GM12878 (cell line): ENCODE data around the gene FAM89B. TPM values are rescaled to one million over a fixed set of nuclear protein-coding genes. Genes with fewer than 3 reads are reported as not detected.
A peak's percentile ranks its signal among the peaks of the same experiment; 100 is the strongest.

Experiments used
- BHLHE40 ChIP-seq, 2 experiments: fragments of 450-650 bp in 1 of 2; IDR thresholded peaks; 2 replicates each; pipeline ENCODE4 v1.6.1; 2011 to 2017; ENCODE audit warnings: low read depth in 2 of 2, borderline replicate concordance in 1 of 2, improper control_type of control experiment in 1 of 2, low read length in 1 of 2, mild to moderate bottlenecking in 1 of 2
- CBX5 ChIP-seq: sonication (generic); IDR thresholded peaks from 2 replicates; pipeline ENCODE4 v1.6.1; 2016; ENCODE audit warnings: low read depth, moderate library complexity, mild to moderate bottlenecking, inconsistent platforms
- FOXM1 ChIP-seq: IDR thresholded peaks from 2 replicates; pipeline ENCODE4 v1.6.1; 2012; ENCODE audit warnings: low read depth, mild to moderate bottlenecking, inconsistent platforms, low read length, moderate library complexity
- HDAC6 ChIP-seq: fragments of 200-600 bp; sonication (generic); IDR thresholded peaks from one replicate; pipeline ENCODE4 v1.8.0; 2017; ENCODE audit warnings: antibody characterized with exemption; ENCODE audit not compliant: unreplicated experiment
- HDGF ChIP-seq: fragments of 450-650 bp; IDR thresholded peaks from 2 replicates; pipeline ENCODE4 v1.6.1; 2016; ENCODE audit warnings: antibody characterized with exemption
- JUND ChIP-seq: IDR thresholded peaks from 2 replicates; pipeline ENCODE4 v1.6.1; 2012; ENCODE audit warnings: low read depth, mild to moderate bottlenecking, low read length, improper control_type of control experiment, moderate library complexity
- MEF2A ChIP-seq: IDR thresholded peaks from 2 replicates; pipeline ENCODE4 v1.6.1; 2011; ENCODE audit warnings: low read depth, mild to moderate bottlenecking, low read length, moderate library complexity; ENCODE audit not compliant: insufficient read depth
- PAX5 ChIP-seq: IDR thresholded peaks from 2 replicates; pipeline ENCODE4 v1.6.1; 2011; ENCODE audit warnings: low read depth, low read length, borderline replicate concordance
- PKNOX1 ChIP-seq: fragments of 450-650 bp; IDR thresholded peaks from 2 replicates; pipeline ENCODE4 v1.6.1; 2016; ENCODE audit warnings: mild to moderate bottlenecking
- RAD21 ChIP-seq: IDR thresholded peaks from 2 replicates; pipeline ENCODE4 v1.6.1; 2011; ENCODE audit warnings: mild to moderate bottlenecking, low read depth, low read length, moderate library complexity; ENCODE audit not compliant: insufficient read depth
- RFX5 ChIP-seq: IDR thresholded peaks from 2 replicates; pipeline ENCODE4 v1.6.1; 2011; ENCODE audit warnings: low read depth, low read length, improper control_type of control experiment
- SMAD5 ChIP-seq: IDR thresholded peaks from 2 replicates; pipeline ENCODE4 v1.6.1; 2016; ENCODE audit warnings: antibody characterized with exemption, low read depth
- ZBTB11 ChIP-seq: fragments of 450-650 bp; formaldehyde crosslinking; IDR thresholded peaks from 2 replicates; pipeline ENCODE4 v1.5.0; 2022; ENCODE audit warnings: mild to moderate bottlenecking, missing genetic modification characterization
- polyA plus RNA-seq, 11 experiments: library from polyadenylated mRNA; depleted of rRNA in 4 of 11; unstranded in 6 of 11; stranded (reverse) in 5 of 11; fragments of >200 nt; fragmentation: Nextera tagmentation in 4 of 11; fragmentation: Illumina TruSeq in 1 of 11; extraction: Ambion mirVana in 4 of 11; extraction: Trizol in 1 of 11; gene quantifications; 1 replicate in 1 of 11; 2 replicates in 10 of 11; pipeline versions ENCODE4 v1.2.1 to v1.2.3, GENCODE V29; 2011 to 2016; ENCODE audit warnings: inconsistent platforms in 2 of 11, missing spikeins in 2 of 11, low read depth in 1 of 11
- total RNA-seq, 4 experiments: library from RNA; depleted of rRNA in 3 of 4; stranded (reverse); fragments of >200 nt in 3 of 4; fragmentation: Illumina TruSeq in 1 of 4; extraction: Trizol in 1 of 4; gene quantifications; 2 replicates each; pipeline versions ENCODE4 v1.2.1 to v1.2.3, GENCODE V29; 2013 to 2021
- TF ChIP-seq, protein P1 (sequence below): IDR thresholded peaks from 2 replicates; pipeline ENCODE4 v1.6.1; 2011; ENCODE audit warnings: low read depth, mild to moderate bottlenecking, low read length, moderate library complexity, borderline replicate concordance; ENCODE audit errors: extremely low read depth
- TF ChIP-seq, protein P2 (sequence below): fragments of 450-650 bp; IDR thresholded peaks from 2 replicates; pipeline ENCODE4 v1.6.1; 2016; ENCODE audit warnings: mild to moderate bottlenecking, moderate library complexity, borderline replicate concordance
- TF ChIP-seq, protein P3 (sequence below): fragments of 450-650 bp; conservative IDR thresholded peaks from 2 replicates; pipeline ENCODE4 v1.6.1; 2017; ENCODE audit warnings: mild to moderate bottlenecking, moderate library complexity

FAM89B gene
- total and polyA plus RNA-seq, 10 of the 15 experiments (the other 5 are each of a cell fraction or from before 2014, with no cell fraction given) = 0.34 to 36.7 (median 9.8) TPM

DNA sequence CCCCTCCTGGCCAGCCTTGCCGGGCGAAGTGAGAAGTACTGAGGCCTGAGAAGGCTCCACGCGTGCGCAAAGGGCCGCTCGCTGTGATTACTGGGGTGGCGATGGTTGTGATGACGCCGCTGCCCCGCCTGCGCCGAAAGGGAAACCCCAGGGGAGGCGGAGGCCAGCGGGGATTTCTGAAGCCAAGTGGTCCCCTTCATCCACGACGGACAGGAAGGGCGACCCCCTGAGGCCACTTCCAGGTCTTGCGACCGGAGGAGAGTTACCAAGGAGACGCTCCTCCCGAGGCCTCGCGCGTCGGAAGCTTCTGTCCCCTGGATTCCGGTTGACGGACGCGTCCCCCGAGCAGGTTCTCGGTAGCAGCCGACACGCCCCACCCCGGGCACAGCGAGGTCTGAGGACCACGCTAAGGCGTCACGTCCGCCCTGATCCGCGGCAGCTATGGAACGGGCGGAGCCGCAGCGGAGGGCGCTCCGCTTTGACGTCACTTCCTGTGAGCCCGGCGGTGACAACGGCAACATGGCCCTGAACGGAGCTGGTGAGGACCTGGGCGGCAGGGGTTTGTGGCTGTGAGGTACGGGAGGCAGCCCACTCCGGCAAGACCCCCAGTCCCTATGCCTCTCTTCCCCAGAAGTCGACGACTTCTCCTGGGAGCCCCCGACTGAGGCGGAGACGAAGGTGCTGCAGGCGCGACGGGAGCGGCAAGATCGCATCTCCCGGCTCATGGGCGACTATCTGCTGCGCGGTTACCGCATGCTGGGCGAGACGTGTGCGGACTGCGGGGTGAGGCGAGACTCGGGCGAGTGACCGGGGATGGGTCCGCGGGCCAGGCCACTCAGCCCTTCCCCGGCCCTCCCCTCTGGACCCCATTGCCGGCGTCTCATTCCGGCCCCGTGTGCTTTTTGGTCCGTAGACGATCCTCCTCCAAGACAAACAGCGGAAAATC is 2.1 kb upstream of the FAM89B start, which contains the start of gene ZNRD2 (continued):
- TF ChIP-seq, protein P1, sequence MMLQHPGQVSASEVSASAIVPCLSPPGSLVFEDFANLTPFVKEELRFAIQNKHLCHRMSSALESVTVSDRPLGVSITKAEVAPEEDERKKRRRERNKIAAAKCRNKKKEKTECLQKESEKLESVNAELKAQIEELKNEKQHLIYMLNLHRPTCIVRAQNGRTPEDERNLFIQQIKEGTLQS = peak; percentile 81; the same call in 1 of the 2 replicates
- TF ChIP-seq JUND = peak; percentile 28
- peak; percentile 40 for TF ChIP-seq PAX5
- no peak for TF ChIP-seq HDAC6
- TF ChIP-seq ZBTB11 (CRISPR knock-in tag) = peak; percentile 73
- no peak for TF ChIP-seq FOXM1
- TF ChIP-seq PKNOX1 = peak; percentile 97
- peak; percentile 41; the same call in 1 of the 2 replicates for TF ChIP-seq RFX5
- TF ChIP-seq, protein P2, sequence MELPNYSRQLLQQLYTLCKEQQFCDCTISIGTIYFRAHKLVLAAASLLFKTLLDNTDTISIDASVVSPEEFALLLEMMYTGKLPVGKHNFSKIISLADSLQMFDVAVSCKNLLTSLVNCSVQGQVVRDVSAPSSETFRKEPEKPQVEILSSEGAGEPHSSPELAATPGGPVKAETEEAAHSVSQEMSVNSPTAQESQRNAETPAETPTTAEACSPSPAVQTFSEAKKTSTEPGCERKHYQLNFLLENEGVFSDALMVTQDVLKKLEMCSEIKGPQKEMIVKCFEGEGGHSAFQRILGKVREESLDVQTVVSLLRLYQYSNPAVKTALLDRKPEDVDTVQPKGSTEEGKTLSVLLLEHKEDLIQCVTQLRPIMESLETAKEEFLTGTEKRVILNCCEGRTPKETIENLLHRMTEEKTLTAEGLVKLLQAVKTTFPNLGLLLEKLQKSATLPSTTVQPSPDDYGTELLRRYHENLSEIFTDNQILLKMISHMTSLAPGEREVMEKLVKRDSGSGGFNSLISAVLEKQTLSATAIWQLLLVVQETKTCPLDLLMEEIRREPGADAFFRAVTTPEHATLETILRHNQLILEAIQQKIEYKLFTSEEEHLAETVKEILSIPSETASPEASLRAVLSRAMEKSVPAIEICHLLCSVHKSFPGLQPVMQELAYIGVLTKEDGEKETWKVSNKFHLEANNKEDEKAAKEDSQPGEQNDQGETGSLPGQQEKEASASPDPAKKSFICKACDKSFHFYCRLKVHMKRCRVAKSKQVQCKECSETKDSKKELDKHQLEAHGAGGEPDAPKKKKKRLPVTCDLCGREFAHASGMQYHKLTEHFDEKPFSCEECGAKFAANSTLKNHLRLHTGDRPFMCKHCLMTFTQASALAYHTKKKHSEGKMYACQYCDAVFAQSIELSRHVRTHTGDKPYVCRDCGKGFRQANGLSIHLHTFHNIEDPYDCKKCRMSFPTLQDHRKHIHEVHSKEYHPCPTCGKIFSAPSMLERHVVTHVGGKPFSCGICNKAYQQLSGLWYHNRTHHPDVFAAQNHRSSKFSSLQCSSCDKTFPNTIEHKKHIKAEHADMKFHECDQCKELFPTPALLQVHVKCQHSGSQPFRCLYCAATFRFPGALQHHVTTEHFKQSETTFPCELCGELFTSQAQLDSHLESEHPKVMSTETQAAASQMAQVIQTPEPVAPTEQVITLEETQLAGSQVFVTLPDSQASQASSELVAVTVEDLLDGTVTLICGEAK = peak; percentile 96
- peak; percentile 55 for TF ChIP-seq RAD21
- TF ChIP-seq SMAD5 = no peak
- TF ChIP-seq, protein P3, sequence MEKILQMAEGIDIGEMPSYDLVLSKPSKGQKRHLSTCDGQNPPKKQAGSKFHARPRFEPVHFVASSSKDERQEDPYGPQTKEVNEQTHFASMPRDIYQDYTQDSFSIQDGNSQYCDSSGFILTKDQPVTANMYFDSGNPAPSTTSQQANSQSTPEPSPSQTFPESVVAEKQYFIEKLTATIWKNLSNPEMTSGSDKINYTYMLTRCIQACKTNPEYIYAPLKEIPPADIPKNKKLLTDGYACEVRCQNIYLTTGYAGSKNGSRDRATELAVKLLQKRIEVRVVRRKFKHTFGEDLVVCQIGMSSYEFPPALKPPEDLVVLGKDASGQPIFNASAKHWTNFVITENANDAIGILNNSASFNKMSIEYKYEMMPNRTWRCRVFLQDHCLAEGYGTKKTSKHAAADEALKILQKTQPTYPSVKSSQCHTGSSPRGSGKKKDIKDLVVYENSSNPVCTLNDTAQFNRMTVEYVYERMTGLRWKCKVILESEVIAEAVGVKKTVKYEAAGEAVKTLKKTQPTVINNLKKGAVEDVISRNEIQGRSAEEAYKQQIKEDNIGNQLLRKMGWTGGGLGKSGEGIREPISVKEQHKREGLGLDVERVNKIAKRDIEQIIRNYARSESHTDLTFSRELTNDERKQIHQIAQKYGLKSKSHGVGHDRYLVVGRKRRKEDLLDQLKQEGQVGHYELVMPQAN = peak; percentile 76; the same call in 1 of the 2 replicates
- peak; percentile 28; the same call in 1 of the 2 replicates for TF ChIP-seq MEF2A
- TF ChIP-seq BHLHE40 (IDR thresholded peaks at IDR 0.05; ENCODE audit: borderline replicate concordance in 1 of 2, low read depth in 2 of 2, low read length in 1 of 2) = peak; percentile 65 to 66; a peak in 3 of 4 replicates
- no peak for TF ChIP-seq CBX5
- TF ChIP-seq HDGF = peak; percentile 97
